Measurements from ENCODE around the gene ANKRD12. TPM values are rescaled to one million over a fixed set of nuclear protein-coding genes. Genes with fewer than 3 reads are reported as not detected.

ANKRD12 gene
- total and polyA plus RNA-seq, 11 donors = 7.7 to 70.9 (median 52.0) TPM

DNA sequence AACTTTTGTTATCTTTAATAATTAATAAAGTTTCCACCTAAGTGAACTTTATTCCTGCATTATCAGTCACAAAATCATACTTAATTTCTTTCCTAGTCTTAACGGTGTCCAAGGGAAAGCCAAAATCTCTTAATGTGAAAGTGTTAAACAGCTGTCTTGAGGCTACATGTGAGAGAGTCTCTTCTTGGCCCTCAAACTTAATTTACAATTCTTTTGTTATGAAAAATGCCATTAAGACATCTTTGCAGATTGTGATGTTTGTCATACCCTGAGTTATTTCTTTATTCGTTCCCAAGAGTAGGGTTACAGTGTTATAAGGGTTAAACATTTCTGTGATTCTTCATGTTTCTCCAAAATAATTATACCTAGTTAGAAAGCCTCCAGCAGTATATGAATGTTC lies 64.6 kb downstream of the ANKRD12 start:
- no peak for DNase-seq
- intact Hi-C loops (cut with DNase I) = loop anchor here in 1 of 10 donors (10.0 kb wide), 1 partner anchor 46 kb away; no protein-coding TSS in a partner anchor
- no peaks in the 10 kb centered on the region for H3K9me3 ChIP-seq
- peaks cover 0 to 6% (median 3%) of the 10 kb centered on the region in 12 donors for H3K4me1 ChIP-seq
- WGBS, 4 donors = 87 to 96% (median 90%) methylated on average over 2 of the region's 2 CpGs
- TF ChIP-seq, protein P1, sequence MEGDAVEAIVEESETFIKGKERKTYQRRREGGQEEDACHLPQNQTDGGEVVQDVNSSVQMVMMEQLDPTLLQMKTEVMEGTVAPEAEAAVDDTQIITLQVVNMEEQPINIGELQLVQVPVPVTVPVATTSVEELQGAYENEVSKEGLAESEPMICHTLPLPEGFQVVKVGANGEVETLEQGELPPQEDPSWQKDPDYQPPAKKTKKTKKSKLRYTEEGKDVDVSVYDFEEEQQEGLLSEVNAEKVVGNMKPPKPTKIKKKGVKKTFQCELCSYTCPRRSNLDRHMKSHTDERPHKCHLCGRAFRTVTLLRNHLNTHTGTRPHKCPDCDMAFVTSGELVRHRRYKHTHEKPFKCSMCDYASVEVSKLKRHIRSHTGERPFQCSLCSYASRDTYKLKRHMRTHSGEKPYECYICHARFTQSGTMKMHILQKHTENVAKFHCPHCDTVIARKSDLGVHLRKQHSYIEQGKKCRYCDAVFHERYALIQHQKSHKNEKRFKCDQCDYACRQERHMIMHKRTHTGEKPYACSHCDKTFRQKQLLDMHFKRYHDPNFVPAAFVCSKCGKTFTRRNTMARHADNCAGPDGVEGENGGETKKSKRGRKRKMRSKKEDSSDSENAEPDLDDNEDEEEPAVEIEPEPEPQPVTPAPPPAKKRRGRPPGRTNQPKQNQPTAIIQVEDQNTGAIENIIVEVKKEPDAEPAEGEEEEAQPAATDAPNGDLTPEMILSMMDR (IDR thresholded peaks at IDR 0.05) = no peak
- no peak for TF ChIP-seq POLR2A (IDR thresholded peaks at IDR 0.05)
- no peak overlapping the region for H3K27ac ChIP-seq
- H3K27me3 ChIP-seq = no peaks in the 10 kb centered on the region
- ATAC-seq = no peak
- H3K36me3 ChIP-seq = peaks cover 0 to 52% (median 38%) of the 10 kb centered on the region in 9 donors
- H3K4me3 ChIP-seq = no peak overlapping the region

- H3K27ac ChIP-seq = no peak overlapping the region
- no peaks in the 10 kb centered on the region for H3K9me3 ChIP-seq
- TF ChIP-seq POLR2A (IDR thresholded peaks at IDR 0.05) = no peak
- TF ChIP-seq, protein P1 (IDR thresholded peaks at IDR 0.05) = no peak
- no peak overlapping the region for H3K4me3 ChIP-seq
- H3K4me1 ChIP-seq = peaks cover 0 to 9% (median 3%) of the 10 kb centered on the region in 12 donors
- intact Hi-C loops (cut with DNase I) = loop anchor here in 1 of 10 donors (10.0 kb wide), 1 partner anchor 50 kb away; no protein-coding TSS in a partner anchor
- no peaks in the 10 kb centered on the region for H3K27me3 ChIP-seq
- DNase-seq (no peak), ATAC-seq (no peak)
- 97 to 98% (median 97%) methylated on average over 5 of the region's 5 CpGs for WGBS, 4 donors
- H3K36me3 ChIP-seq = peaks cover 0 to 54% (median 34%) of the 10 kb centered on the region in 9 donors
Observed at GRCh38 chr18:9204659-9205058, 68.1 kb downstream of the ANKRD12 start.

DNA sequence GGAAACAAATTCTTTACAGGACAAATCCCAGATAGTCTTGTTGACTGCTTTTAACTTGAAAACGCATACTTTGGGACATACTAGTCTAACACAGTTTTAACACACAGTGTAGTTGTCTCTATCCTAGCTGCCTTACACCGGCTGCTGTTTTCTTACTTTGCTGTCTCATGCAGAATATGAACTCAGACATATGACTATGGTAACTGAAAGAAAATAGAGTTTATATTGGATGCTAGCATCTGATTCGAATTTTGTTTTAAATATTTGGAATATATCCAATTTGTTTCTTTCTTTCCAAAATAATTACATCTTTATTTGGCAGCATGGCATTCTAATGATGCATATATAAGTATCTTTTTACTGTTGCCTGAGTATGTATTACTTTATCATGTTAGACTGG lies 69.8 kb downstream of the ANKRD12 start:
- TF ChIP-seq, protein P1 (IDR thresholded peaks at IDR 0.05) = no peak
- no peak for TF ChIP-seq POLR2A (IDR thresholded peaks at IDR 0.05)
- no peak overlapping the region for H3K4me3 ChIP-seq
- DNase-seq (no peak), ATAC-seq (no peak)
- H3K9me3 ChIP-seq = no peaks in the 10 kb centered on the region
- peaks cover 0 to 21% (median 0%) of the 10 kb centered on the region in 12 donors for H3K4me1 ChIP-seq
- peaks cover 0 to 61% (median 41%) of the 10 kb centered on the region in 9 donors for H3K36me3 ChIP-seq
- intact Hi-C loops (cut with DNase I) = loop anchor here in 1 of 10 donors (10.0 kb wide), 1 partner anchor 52 kb away; no protein-coding TSS in a partner anchor
- no peak overlapping the region for H3K27ac ChIP-seq
- H3K27me3 ChIP-seq = no peaks in the 10 kb centered on the region
- WGBS, 4 donors = 74 to 85% (median 78%) methylated on average over 3 of the region's 3 CpGs

GRCh38 chr18:9209279-9209678 lies 72.7 kb downstream of the ANKRD12 start:
- H3K4me3 ChIP-seq = no peak overlapping the region
- H3K27ac ChIP-seq = no peak overlapping the region
- TF ChIP-seq, protein P1 (IDR thresholded peaks at IDR 0.05) = no peak
- TF ChIP-seq POLR2A (IDR thresholded peaks at IDR 0.05) = no peak
- no peaks in the 10 kb centered on the region for H3K27me3 ChIP-seq
- H3K4me1 ChIP-seq = peaks cover 0 to 28% (median 0%) of the 10 kb centered on the region in 12 donors
- H3K9me3 ChIP-seq = no peaks in the 10 kb centered on the region
- ATAC-seq (no peak), DNase-seq (no peak)
- 80 to 90% (median 88%) methylated on average over 4 of the region's 4 CpGs for WGBS, 4 donors
- peaks cover 0 to 78% (median 54%) of the 10 kb centered on the region in 9 donors for H3K36me3 ChIP-seq
- intact Hi-C loops (cut with DNase I) = loop anchor here in 1 of 10 donors (10.0 kb wide), 1 partner anchor 54 kb away; no protein-coding TSS in a partner anchor

All from heart left ventricle (tissue), 16 donors.